ACHN (cell line): ENCODE measurements around the gene EEA1.
"Not testable (repeated sequence)": the region's sequence is repeated elsewhere in the genome, so short reads cannot be mapped to it uniquely, and the experiment has no call there.

Experiments used
- DNase-seq: peaks from one replicate; pipeline ENCODE4 v3.0.0-alpha.2; 2015
- in situ Hi-C: cut with HindIII; loops from 2 replicates; pipeline ENCODE4 v1.10.0; 2017; ENCODE audit warnings: low sequenced_read_pairs, low pct_ligation_motif_present, low pct_unique_long_range_greater_than_20kb

Gene EEA1

GRCh38 chr12:92779902-92780301 is 149.2 kb downstream of the EEA1 start:
- no peak for DNase-seq
- in situ Hi-C loops, result no loop called here

- in situ Hi-C loops, result no loop called here
- DNase-seq, result no peak
These were observed 150.6 kb downstream of the EEA1 start for GRCh38 chr12:92778525-92778924.

DNA sequence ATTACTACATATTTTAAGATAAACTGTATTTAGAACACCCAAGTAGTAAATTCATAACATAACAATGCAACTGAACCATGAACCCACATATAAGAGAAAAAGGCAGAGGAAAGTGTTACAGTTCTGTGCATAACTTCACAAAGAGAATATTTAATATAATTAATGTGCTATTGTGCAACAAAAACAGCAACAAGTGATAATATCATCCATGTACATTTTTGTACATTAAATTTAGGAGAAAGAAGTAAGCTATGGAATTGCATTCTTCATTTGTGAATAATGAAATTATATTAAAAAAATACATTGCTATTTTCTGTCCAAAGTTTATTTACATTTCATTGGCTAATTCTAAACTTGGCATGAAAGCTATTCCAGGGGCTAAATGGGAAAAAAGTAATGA is 153.7 kb downstream of the EEA1 start:
- DNase-seq, result no peak
- in situ Hi-C loops, result no loop called here

DNA sequence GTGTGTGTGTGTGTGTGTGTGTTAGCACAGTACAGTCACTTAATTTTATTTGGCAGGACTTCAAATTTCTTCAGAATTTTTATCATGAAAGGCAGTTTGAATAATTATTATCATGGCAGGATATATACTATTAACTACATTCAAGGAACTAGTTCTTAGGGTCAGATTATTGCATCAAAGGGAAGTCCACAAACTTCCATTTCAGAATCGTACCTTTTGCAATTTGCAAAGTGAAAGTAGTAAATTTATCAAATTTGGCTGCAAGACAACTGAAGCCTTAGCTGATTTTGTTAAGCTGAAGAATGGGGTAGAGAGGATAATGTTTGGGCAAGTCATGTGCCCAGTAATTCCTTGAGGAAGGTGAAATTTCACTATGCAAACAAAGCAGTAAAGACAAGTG is 158.1 kb downstream of the EEA1 start:
- no peak for DNase-seq
- in situ Hi-C loops, result no loop called here

DNA sequence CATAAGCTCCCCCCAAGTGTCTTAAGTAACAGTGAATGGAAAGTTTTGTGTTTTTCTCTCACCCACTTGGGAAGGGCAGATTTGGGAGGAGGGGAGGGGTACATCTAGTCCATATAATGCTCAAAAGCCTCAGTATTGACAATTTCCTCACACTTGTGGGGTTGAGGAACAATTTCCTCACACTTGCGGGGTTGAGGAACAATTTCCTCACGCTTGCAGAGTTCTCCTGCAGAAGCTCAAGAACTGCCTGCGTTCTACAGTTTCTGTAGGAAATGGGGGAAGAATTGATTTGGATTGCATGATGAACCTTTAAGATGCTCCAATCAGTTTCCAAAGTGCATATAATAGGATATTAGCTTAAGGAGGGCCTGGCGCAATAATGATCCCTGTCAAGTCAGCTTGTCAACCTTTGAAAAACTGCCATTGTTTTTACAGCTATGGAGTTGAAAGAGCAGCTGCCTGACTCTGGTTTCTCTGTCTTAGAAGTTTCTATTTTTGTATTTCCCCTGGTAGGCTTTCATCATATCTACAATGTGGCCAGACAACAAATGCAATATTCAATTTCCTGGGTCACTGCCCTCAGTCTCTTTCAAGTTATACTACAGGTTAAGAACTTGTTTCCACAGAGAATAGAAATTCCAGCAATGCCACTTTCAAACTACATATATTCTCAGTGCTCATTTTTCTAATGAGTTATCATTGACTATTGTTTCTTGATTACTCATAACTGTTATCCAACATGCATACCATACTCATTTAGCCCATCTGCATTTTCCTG is 159.8 kb downstream of the EEA1 start:
- in situ Hi-C loops, result no loop called here
- no peak for DNase-seq

DNA sequence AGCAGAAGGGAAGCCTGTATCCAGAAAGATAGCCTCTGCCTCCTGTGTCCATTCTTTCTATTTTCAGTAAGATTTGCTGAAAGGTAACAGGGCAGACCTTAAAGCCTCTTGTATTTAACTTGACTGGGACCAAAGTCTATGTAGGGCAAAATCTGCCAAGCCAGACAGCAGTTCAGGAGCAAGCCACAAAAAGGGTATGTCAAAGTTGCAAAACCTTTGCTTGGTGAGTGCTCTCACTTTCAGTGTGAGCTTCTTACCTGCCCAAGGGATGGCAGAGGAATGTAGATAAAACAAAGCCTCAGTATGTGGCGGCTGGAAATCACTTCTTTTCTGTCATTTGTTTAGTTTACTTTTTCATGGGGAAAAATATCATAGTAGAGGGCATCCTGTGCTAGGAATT is 163.2 kb downstream of the EEA1 start:
- in situ Hi-C loops, result no loop called here
- DNase-seq, result no peak

- DNase-seq, result no peak
- in situ Hi-C loops, result no loop called here
These were observed 164.3 kb downstream of the EEA1 start for GRCh38 chr12:92764831-92765230.

GRCh38 chr12:92762773-92763172 is 166.3 kb downstream of the EEA1 start:
- DNase-seq, result no peak
- in situ Hi-C loops, result no loop called here

GRCh38 chr12:92759634-92760268 is 169.3 kb downstream of the EEA1 start:
- DNase-seq, result peak; percentile 86
- in situ Hi-C loops, result no loop called here

- in situ Hi-C loops, result no loop called here
- DNase-seq, result no peak
These were observed 171.4 kb downstream of the EEA1 start for GRCh38 chr12:92757597-92758121.

DNA sequence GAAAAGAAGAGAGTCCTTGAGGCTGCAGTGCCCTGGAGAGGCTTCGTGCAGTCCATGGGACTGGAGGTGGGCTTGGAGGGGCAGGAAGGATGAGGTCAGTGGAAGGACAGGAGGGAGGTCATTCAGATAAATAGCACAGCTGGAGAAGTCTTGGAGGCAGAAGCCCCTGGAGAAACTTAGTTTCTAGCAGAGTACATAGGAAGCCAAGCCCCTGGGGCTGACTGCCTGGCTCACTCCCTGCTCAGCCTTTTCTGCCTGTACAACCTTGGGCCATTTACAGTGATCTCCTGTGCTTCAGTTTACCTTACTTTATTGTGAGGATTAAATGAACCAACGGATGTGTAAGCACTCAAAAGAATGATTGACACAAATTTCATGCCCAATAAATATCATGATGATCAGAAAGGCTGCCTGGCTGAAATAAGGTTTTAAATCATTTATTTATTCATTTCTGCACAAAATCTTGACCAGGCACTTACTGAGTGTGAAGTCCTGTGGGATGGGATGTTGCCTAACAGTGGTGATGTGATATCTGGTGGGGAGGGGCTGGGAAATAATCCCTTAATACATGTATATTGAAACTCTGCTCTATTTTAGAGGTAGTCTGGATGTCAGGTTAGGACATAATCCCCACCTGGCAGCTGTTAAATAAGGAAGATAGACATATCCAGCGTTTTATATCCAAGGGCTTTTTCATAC is 172.0 kb downstream of the EEA1 start:
- no peak for DNase-seq
- in situ Hi-C loops, result no loop called here

- in situ Hi-C loops, result no loop called here
These were observed 174.9 kb downstream of the EEA1 start for GRCh38 chr12:92753976-92754885.

DNA sequence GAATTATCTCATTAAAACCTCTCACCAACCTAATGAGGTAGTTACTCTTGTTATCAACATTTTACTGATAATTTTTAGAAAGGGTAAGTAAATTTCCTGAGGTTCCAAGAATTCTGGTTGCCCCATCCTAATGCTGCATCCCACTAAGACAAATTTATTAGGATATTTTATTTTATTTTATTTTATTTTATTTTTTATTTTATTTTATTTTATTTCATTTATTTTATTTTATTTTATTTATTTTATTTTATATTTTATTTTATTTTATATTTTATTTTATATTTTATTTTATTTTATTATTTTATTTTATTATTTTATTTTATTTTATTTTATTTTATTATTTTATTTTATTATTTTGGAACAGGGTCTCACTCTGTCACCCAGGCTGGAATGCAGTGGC is 179.4 kb downstream of the EEA1 start:
- DNase-seq, in situ Hi-C loops: not testable (repeated sequence)

More at GRCh38 chr12:92753976-92754885, 174.9 kb downstream of the EEA1 start:
- no peak for DNase-seq

- no peak for DNase-seq
- in situ Hi-C loops, result no loop called here
These were observed 181.9 kb downstream of the EEA1 start for GRCh38 chr12:92747151-92747550.

DNA sequence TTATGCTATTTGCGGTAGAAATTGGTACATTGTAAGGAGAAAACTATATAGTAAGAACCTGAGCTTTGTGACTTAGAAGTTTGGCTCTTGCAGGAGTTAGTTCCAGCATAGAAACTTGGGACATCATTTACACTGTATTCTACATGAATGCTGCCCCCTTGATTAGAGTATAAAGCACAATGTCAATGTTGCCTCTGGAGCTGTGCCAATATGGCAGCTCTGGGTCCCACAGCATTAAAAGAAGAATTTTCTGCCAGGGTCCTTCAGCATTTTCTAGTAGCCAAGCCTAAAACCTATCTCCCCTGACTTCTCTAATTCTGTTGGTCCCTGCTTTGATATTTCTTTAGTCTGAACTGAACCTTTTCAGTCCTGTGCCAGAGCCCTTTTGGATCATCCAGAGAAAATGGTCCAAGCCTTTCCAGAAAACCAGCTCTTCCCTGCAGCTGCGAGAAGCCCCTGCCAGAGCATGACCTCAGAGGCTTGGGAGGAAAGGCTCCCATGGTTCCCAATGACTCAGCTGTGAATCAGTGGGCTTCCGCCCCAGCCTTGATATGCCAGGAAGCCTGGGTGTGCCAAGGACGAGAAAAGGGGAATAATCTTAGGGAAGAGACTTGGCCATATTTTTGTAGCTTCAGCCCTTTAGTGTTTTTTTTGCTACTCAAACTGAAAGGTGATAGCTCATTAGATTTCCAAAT is 183.1 kb downstream of the EEA1 start:
- in situ Hi-C loops, result no loop called here

GRCh38 chr12:92743026-92743425 is 186.1 kb downstream of the EEA1 start:
- in situ Hi-C loops, result no loop called here
- DNase-seq, result no peak

More for the DNA sequence above, 183.1 kb downstream of the EEA1 start:
- DNase-seq, result peak; percentile 94

- DNase-seq, result no peak
- in situ Hi-C loops, result no loop called here
These were observed 188.7 kb downstream of the EEA1 start for GRCh38 chr12:92740411-92740810.

GRCh38 chr12:92739113-92739512 is 190.0 kb downstream of the EEA1 start:
- in situ Hi-C loops, result no loop called here
- peak; percentile 6 for DNase-seq
